Renal pelvis (tissue), 4 donors: ENCODE results near the gene OR2H2. TPM values are rescaled to one million over a fixed set of nuclear protein-coding genes. Genes with fewer than 3 reads are reported as not detected.
A peak's percentile ranks its signal among the peaks of the same experiment; 100 is the strongest.

Experiments
- DNase-seq: peaks from one replicate; pipeline ENCODE4 v3.0.0-alpha.2; 2013
- polyA plus RNA-seq, 3 donors: library from polyadenylated mRNA; unstranded; fragments of 120-200 nt; gene quantifications; one replicate each; pipeline ENCODE4 v1.2.1, GENCODE V29; 2013; ENCODE audit not compliant: insufficient read length in 3 of 3

The OR2H2 gene
- polyA plus RNA-seq, 3 donors = 0.13 to 0.22 (median 0.16) TPM

- DNase-seq = peak; percentile 87
These were observed 43.7 kb downstream of the OR2H2 start for GRCh38 chr6:29628419-29629281.

- no peak for DNase-seq
These were observed 44.6 kb downstream of the OR2H2 start for GRCh38 chr6:29629571-29629970.

- no peak for DNase-seq
These were observed 45.4 kb downstream of the OR2H2 start for GRCh38 chr6:29630315-29630714.

- no peak for DNase-seq
These were observed 46.4 kb downstream of the OR2H2 start for GRCh38 chr6:29631209-29631810.

- DNase-seq = no peak
These were observed 47.2 kb downstream of the OR2H2 start for GRCh38 chr6:29631860-29632731.

GRCh38 chr6:29632789-29633533, 48.0 kb downstream of the OR2H2 start, which contains the start of gene GABBR1:
Gene GABBR1, minus strand, starts transcription at chr6:29633183. Its CDS starts 798 bp downstream, at chr6:29632385.
- peak; percentile 92 for DNase-seq

GRCh38 chr6:29633534-29633905, 48.6 kb downstream of the OR2H2 start:
- no peak for DNase-seq

GRCh38 chr6:29637247-29637646, 52.3 kb downstream of the OR2H2 start:
- no peak for DNase-seq

Other genes starting within 250 kb of the OR2H2 start
- gene OR5V1, start 216.3 kb upstream of the OR2H2 start, polyA plus RNA-seq = not detected
- not detected for gene OR12D3, start 209.8 kb upstream of the OR2H2 start, polyA plus RNA-seq
- not detected for gene OR12D2, start 189.5 kb upstream of the OR2H2 start, polyA plus RNA-seq
- not detected for gene OR12D1, start 170.2 kb upstream of the OR2H2 start, polyA plus RNA-seq
- gene OR10C1, start 145.8 kb upstream of the OR2H2 start, polyA plus RNA-seq = not detected
- gene OR11A1, start 128.1 kb upstream of the OR2H2 start, polyA plus RNA-seq = not detected
- gene OR2H1, start 128.0 kb upstream of the OR2H2 start, polyA plus RNA-seq = not detected
- not detected for gene MAS1L, start 97.2 kb upstream of the OR2H2 start, polyA plus RNA-seq
- gene UBD, start 25.4 kb upstream of the OR2H2 start, polyA plus RNA-seq = 1 to 10 TPM in 1 of 3 donors, under 1 TPM in 2; 0.69 to 1.1 (median 0.70) TPM
- gene GABBR1, start 48.1 kb downstream of the OR2H2 start, polyA plus RNA-seq = 10 to 100 TPM; 56.9 to 94.6 (median 89.2) TPM
- under 1 TPM in 1 of 3 donors, not detected in 2; 0.51 TPM for gene MOG, start 72.0 kb downstream of the OR2H2 start, polyA plus RNA-seq
- gene ZFP57, start 96.0 kb downstream of the OR2H2 start, polyA plus RNA-seq = under 1 TPM in 2 of 3 donors, not detected in 1; 0.21 to 0.23 TPM
- gene HLA-F, start 138.3 kb downstream of the OR2H2 start, polyA plus RNA-seq = 1 to 10 TPM; 4.2 to 6.3 (median 4.6) TPM
- gene HLA-G, start 242.7 kb downstream of the OR2H2 start, polyA plus RNA-seq = 1 to 10 TPM; 2.2 to 6.7 (median 5.7) TPM